ENCODE data around the gene CFHR2.

Gene CFHR2

GRCh38 chr1:197008861-197009260, 65.3 kb downstream of the CFHR2 start:
- ChIA-PET CTCF (interaction anchor here (0.7 kb wide), 1 partner anchor 915 kb away, joined by 4 read pairs; no protein-coding TSS in a partner anchor), POLR2A (no interaction called here)
- Histone ChIP-seq H3K27ac (ENCODE audit: extremely low read depth, low read depth, low read length) (no peak overlapping the region), H3K4me1 (ENCODE audit: control insufficient read depth, insufficient read depth, low read length) (no peaks in the 10 kb centered on the region), H3K36me3 (ENCODE audit: control insufficient read depth in 2 of 2, insufficient read depth in 1 of 2, low read length in 2 of 2) (no peaks in the 10 kb centered on the region), H3K4me3 (ENCODE audit: low read depth, low read length) (no peak overlapping the region), H3K9me3 (ENCODE audit: control insufficient read depth, insufficient read depth, low read depth, low read length) (no peaks in the 10 kb centered on the region)
- TF ChIP-seq ZNF114 (tag by site-specific recombination; IDR thresholded peaks at IDR 0.05) (no peak), ZFP41 (tag by site-specific recombination; IDR thresholded peaks at IDR 0.05; ENCODE audit: borderline replicate concordance) (no peak), KLF9 (tag by site-specific recombination; IDR thresholded peaks at IDR 0.05; ENCODE audit: low read depth) (no peak), ZNF280D (tag by site-specific recombination; IDR thresholded peaks at IDR 0.05) (no peak), ELK4 (IDR thresholded peaks at IDR 0.05; ENCODE audit: borderline replicate concordance, low read depth, low read length) (no peak), ZNF561 (tag by site-specific recombination; IDR thresholded peaks at IDR 0.05; ENCODE audit: borderline replicate concordance) (no peak), ZNF521 (tag by site-specific recombination; IDR thresholded peaks at IDR 0.05) (no peak), ZNF658 (tag by site-specific recombination; IDR thresholded peaks at IDR 0.05) (no peak), ZNF239 (tag by site-specific recombination; IDR thresholded peaks at IDR 0.05) (no peak), ZNF670 (tag by site-specific recombination; IDR thresholded peaks at IDR 0.05; ENCODE audit: low read depth) (no peak), SCRT1 (tag by site-specific recombination; IDR thresholded peaks at IDR 0.05; ENCODE audit: borderline replicate concordance) (no peak), ZNF692 (tag by site-specific recombination; IDR thresholded peaks at IDR 0.05) (no peak), ZNF747 (tag by site-specific recombination; IDR thresholded peaks at IDR 0.05) (no peak), ZBTB1 (tag by site-specific recombination; IDR thresholded peaks at IDR 0.05) (no peak), PBX3 (CRISPR knock-in tag; IDR thresholded peaks at IDR 0.05) (no peak)

Data from HEK293 (cell line).